Epithelial cell of esophagus (primary cell): Measurements from ENCODE around the gene CSNK1D.
A peak's percentile ranks its signal among the peaks of the same experiment; 100 is the strongest.

ENCODE experiments used
- DNase-seq: peaks from one replicate; pipeline ENCODE4 v3.0.0; 2010; ENCODE audit warnings: low read depth
- H3K4me3 ChIP-seq: 2 replicates; pipeline ENCODE4 v1.5.1; 2011; ENCODE audit warnings: mild to moderate bottlenecking, low read length, control low read depth
- TF ChIP-seq, protein P1 (sequence below): IDR thresholded peaks from 2 replicates; pipeline ENCODE4 v1.5.1; 2011; ENCODE audit warnings: low read depth, mild to moderate bottlenecking, low read length, control low read depth, inconsistent platforms; ENCODE audit not compliant: insufficient read depth; ENCODE audit errors: missing control alignments

CSNK1D gene

DNA sequence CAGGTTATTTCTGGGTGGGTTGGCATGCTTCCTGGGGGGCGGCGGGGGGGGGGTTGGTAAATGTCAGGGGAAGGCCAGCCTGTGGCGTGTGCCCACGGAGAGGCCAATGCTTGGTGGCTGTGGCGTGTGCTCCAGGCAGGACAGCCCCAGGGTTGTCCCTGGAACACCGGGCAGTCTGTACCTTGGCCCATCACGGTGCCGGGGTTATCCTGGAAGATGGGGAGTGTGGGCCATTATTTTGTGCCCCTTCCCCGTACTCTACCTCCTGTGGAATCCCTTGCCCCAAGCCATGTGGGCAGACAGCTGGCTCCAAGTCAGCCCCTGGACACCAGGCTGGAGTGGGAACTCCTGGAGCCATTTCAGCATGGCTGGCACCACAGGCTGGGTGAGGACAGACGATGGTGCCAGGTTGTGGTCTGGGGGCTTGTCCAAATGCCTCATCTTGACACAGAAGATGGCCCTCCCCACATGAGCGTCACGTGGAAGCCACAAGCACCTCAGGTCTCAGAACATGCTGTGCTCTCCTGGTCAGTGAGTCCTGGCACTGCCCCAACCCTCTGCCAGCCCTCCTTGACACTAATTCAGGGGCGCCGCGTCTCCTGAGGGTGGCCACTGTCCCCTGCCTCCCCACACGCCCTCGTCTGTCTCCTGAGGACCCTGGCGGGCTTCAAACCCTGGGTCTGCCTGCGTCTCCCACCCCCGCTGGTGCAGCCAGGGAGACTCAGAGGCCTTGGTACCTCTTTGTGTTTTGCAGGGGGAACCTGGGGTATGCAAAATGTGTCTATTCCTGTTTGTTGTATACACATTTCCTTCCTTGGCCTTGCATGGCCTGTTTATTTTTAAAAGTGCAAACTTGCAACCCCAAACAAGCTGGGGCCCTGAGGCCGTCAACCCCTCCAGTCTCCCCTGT is 40.4 kb downstream of the CSNK1D start:
- TF ChIP-seq, protein P1, sequence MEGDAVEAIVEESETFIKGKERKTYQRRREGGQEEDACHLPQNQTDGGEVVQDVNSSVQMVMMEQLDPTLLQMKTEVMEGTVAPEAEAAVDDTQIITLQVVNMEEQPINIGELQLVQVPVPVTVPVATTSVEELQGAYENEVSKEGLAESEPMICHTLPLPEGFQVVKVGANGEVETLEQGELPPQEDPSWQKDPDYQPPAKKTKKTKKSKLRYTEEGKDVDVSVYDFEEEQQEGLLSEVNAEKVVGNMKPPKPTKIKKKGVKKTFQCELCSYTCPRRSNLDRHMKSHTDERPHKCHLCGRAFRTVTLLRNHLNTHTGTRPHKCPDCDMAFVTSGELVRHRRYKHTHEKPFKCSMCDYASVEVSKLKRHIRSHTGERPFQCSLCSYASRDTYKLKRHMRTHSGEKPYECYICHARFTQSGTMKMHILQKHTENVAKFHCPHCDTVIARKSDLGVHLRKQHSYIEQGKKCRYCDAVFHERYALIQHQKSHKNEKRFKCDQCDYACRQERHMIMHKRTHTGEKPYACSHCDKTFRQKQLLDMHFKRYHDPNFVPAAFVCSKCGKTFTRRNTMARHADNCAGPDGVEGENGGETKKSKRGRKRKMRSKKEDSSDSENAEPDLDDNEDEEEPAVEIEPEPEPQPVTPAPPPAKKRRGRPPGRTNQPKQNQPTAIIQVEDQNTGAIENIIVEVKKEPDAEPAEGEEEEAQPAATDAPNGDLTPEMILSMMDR: no peak
- no peak for DNase-seq
- H3K4me3 ChIP-seq: no peak overlapping the region

DNA sequence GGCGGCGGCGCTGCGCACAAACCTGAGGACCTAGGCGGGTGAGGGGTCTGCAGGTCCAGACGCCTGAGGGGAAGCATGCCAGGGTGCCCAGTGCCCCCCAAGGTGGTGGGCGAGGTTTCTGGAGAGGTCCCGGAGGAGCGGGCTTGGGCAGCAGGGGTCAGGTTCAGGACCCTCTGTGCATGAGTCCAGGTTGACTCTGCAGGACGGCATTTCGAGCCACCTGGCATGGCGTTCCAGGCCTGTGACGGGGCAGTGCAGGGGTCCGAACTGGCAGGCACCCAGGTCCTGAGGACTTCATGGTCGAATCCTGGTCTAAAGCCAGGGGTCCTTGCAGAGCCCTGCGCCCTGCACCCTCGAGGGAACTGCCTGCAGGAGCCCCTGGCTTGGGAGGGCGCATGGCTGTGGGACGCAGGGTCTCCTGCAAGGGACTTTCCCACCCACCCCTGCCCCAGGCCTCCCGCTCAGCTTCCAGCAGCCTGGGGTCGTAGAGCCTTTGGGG is 41.1 kb downstream of the CSNK1D start:
- H3K4me3 ChIP-seq: no peak overlapping the region
- no peak for DNase-seq
- TF ChIP-seq, protein P1: no peak

DNA sequence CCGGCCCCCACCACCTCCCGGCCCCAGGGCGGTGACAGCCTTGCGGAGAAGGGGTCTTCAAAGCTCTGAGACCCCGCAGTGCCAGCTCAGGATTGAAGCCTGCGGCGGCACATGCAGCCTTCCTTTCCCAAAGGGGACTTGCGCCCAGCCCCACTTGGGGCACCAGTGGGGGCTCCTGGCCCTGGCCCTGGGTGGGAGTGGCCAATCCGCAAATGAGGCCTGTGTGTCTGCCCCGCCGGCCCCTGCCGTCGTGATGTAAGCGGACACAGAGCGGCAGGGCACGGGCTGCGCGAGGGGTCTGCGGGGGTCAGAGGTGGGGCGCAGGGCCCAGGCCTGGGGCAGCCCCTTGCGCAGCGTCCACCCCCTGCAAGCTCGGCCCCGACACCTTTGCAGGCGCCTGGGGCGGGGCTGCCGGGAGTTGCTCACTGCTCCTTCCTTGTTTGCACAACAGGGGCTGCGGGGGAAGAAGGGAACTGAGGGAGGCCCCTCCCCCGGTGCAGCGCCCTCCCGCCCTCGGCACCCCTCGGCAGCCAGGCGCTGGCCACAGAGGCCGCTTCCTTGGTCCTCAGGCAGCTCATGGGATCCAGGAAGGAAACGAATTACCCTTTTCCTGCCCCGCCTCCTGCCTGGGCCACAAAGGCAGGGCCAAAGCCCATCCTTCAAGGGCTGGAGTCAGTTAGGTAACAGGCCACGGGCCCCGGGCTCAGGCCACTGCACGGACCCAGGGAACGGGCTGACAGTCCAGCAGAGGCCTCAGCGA is 41.8 kb downstream of the CSNK1D start:
- DNase-seq: no peak
- H3K4me3 ChIP-seq: peak overlapping the region; percentile 76
- TF ChIP-seq, protein P1: no peak

DNA sequence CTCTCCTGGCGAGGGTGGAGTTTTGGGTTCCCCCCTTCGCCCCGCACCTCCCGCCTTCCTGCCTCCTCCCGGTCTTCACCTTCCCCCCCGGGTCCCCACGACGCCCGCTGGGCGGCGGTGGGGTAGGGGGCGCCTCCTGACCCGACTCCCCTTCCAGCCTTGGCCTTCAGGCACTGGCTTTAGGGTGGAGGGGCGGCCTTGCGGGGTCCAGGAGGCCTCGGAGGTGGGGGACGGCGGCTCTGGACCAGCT is 42.3 kb downstream of the CSNK1D start:
- peak overlapping the region; percentile 76 for H3K4me3 ChIP-seq
- DNase-seq: no peak
- TF ChIP-seq, protein P1: no peak

DNA sequence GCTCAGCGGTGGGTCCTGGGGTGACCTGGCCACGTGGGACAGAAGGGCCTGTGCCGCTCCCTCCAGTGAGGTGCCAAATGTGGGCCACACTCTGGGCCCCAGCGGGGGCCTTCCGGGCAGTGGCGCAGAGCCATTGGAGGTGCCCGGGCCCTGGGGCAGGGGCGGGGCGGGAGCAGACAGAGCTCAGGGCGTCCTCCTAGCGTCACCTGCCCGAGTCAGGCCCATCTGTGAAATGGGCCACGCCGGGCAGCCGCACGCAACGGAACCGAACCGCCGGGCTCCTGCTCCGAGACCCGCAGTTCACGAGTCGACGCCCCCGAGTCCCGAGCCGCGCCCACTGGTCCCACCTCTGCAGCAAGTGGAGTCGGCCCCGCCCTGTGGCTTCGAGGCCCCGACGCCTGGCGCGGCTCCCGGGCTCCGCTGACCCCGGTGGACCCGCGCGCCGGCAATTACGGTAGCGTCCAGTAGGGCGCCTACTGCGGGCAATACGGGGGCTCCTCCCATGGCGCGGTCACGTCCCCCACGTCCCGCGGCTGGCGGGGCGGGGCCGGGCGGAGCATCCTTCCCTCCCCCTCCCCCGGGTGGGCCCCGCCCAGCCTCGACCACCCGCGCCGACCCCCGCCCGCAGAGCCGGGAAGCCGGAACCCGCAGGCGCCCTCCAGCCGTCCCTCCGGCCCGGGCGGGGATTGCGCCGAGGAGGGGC is 42.7 kb downstream of the CSNK1D start:
- TF ChIP-seq, protein P1: no peak
- DNase-seq: peak; percentile 54
- H3K4me3 ChIP-seq: peak overlapping the region; percentile 76

DNA sequence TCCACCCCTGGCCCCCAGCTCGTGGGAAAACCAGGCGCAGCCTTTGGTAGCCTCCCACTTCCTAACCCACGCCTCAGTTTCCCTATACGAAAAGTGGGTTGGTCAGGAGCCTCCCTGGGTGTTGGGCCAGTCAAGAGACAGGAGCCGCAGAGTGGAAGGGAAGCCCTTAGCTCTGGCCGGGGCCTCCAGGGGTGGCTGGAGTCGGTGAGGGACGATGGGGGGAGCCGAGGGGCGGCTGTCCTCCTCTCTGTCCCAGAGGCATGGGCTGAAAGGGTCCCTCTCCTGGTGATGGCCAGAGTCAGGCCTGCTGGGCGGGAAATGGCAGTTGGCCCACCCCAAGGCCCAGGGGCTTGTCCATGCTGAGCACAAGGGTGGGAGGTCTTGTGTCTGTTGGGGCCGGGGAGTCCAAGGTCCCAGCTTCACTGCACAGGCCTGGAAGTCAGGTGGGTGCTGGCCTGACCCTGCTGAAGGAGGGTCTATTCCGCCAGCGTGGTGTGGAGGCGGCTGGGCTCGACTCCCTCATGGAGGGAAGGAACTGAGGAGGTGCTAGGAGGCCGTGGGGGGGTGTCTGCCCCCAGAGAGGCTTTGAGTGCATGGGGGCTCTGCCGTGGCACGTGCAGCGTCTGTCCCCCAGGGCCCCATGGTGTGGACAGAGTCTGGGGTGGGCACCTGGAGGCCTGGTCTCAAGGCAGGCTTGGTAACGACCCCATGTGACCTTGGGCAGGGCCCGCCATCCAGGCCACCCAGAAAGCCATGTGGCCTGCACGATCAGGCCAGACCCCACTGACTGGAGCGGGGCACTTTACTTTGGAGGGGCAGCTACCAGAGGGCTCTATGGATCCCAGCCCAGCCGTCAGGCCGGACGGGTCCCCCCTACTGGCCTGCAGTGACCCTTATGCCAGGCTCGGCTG is 43.5 kb downstream of the CSNK1D start:
- TF ChIP-seq, protein P1: no peak
- DNase-seq: no peak
- H3K4me3 ChIP-seq: peak overlapping the region; percentile 76
